Measurements from ENCODE around the gene MARCHF6. TPM values are rescaled to one million over a fixed set of nuclear protein-coding genes. Genes with fewer than 3 reads are reported as not detected.
"Not testable (repeated sequence)": the region's sequence is repeated elsewhere in the genome, so short reads cannot be mapped to it uniquely, and the experiment has no call there.

The MARCHF6 gene
- total RNA-seq, 1 donor from 2014 or later, result 190 TPM

GRCh38 chr5:10307206-10308148 lies 46.0 kb upstream of the MARCHF6 start, which contains the start of gene CMBL:
Gene CMBL, minus strand, starts transcription at chr5:10307902. Its CDS starts 17,140 bp downstream, at chr5:10290762.
- Mint-ChIP-seq H3K27me3 (ENCODE audit: unreplicated experiment) (no peaks in the 10 kb centered on the region), H3K4me3 (ENCODE audit: unreplicated experiment) (peak within 1 kb of the TSS; percentile 80), H3K9me3 (ENCODE audit: unreplicated experiment) (no peaks in the 10 kb centered on the region), H3K36me3 (ENCODE audit: unreplicated experiment) (peaks cover 6% of the 10 kb centered on the region), H3K4me1 (ENCODE audit: unreplicated experiment) (peaks cover 61% of the 10 kb centered on the region), H3K27ac (ENCODE audit: unreplicated experiment) (peak within 1 kb of the TSS; percentile 76)
- DNase-seq (ENCODE audit: extremely low spot score, unreplicated experiment), result no peak
- TF ChIP-seq CTCF (IDR thresholded peaks at IDR 0.05), result no peak

- H3K36me3 Mint-ChIP-seq (ENCODE audit: unreplicated experiment), result peaks cover 1% of the 10 kb centered on the region
- H3K4me1 Mint-ChIP-seq (ENCODE audit: unreplicated experiment), result peaks cover 53% of the 10 kb centered on the region
- DNase-seq (ENCODE audit: extremely low spot score, unreplicated experiment), result no peak
- H3K27me3 Mint-ChIP-seq (ENCODE audit: unreplicated experiment), result no peaks in the 10 kb centered on the region
- TF ChIP-seq CTCF (IDR thresholded peaks at IDR 0.05), result no peak
- H3K27ac Mint-ChIP-seq (ENCODE audit: unreplicated experiment), result no peak overlapping the region
- no peaks in the 10 kb centered on the region for H3K9me3 Mint-ChIP-seq (ENCODE audit: unreplicated experiment)
- peak overlapping the region; percentile 35 for H3K4me3 Mint-ChIP-seq (ENCODE audit: unreplicated experiment)
Measured at GRCh38 chr5:10308844-10309243, 44.7 kb upstream of the MARCHF6 start.

DNA sequence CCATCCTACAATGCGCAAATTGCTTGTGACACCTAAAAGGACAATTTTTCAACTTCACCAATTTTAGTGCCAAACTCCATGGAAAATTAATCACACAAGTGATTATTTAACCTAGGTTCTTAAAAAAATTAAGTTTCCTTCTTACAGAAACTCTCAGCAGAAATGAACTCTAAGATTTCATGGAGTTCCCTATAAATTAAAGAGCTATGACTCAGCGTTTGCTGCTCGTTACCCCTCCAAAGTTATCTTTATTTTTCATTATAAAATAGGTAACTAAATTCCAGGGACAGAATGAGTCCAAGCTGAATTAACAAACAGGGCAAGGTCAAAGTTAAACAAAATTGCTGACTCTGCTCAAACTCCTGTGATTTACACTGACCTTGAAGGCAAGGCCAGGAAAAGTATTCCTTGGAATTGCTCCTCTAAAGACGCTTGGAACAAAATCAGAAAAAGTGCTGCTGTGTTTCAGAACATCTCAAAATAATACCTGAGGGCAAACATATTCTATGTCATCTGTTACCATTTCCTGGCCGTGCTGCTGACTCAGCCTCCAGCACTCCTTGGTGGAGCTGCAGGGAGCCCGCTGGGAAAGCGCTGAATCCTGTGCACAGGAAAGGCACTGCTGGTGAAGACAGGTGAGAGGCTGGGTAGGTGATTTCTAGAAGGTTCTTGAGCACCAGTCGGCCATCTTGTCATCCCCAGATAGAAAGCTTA lies 43.3 kb upstream of the MARCHF6 start:
- H3K36me3 Mint-ChIP-seq (ENCODE audit: unreplicated experiment), result peaks cover 1% of the 10 kb centered on the region
- no peaks in the 10 kb centered on the region for H3K9me3 Mint-ChIP-seq (ENCODE audit: unreplicated experiment)
- peak overlapping the region; percentile 87 for H3K27ac Mint-ChIP-seq (ENCODE audit: unreplicated experiment)
- no peak overlapping the region for H3K4me3 Mint-ChIP-seq (ENCODE audit: unreplicated experiment)
- H3K27me3 Mint-ChIP-seq (ENCODE audit: unreplicated experiment), result no peaks in the 10 kb centered on the region
- TF ChIP-seq CTCF (IDR thresholded peaks at IDR 0.05), result no peak
- DNase-seq (ENCODE audit: extremely low spot score, unreplicated experiment), result no peak
- H3K4me1 Mint-ChIP-seq (ENCODE audit: unreplicated experiment), result peaks cover 51% of the 10 kb centered on the region

DNA sequence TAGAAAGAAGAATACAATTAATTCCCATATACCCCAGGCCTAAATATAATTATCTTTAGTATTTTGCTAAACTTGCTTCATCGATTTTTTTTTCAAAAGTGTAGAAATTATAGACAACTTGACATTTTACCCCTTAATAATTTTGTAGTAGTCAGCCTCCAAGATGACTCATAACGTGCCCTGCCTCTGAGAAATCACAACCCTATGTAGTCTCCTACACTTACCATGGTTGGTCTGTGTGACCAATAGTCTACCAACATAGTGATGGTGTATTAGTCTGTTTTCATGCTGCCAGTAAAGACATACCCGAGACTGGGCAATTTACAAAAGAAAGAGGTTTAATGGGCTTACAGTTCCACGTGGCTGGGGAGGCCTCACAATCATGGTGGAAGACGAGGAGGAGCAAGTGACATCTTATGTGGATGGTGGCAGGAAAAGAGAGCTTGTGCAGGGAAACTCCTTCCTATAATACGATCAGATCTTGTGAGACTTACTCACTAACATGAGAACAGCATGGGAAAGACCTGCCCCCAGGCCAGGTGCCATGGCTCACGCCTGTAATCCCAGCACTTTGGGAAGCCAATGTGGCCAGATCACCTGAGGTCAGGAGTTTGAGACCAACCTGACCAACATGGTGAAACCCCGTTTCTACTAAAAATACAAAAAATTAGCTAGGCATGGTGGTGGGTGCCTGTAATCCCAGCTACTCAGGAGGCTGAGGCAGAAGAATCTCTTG lies 42.5 kb upstream of the MARCHF6 start:
- not testable (repeated sequence) for H3K9me3 Mint-ChIP-seq (ENCODE audit: unreplicated experiment); H3K36me3 Mint-ChIP-seq (ENCODE audit: unreplicated experiment); H3K4me3 Mint-ChIP-seq (ENCODE audit: unreplicated experiment); DNase-seq (ENCODE audit: extremely low spot score, unreplicated experiment); H3K27me3 Mint-ChIP-seq (ENCODE audit: unreplicated experiment)
- peak overlapping the region; percentile 87 for H3K27ac Mint-ChIP-seq (ENCODE audit: unreplicated experiment)
- H3K4me1 Mint-ChIP-seq (ENCODE audit: unreplicated experiment), result peaks cover 50% of the 10 kb centered on the region

DNA sequence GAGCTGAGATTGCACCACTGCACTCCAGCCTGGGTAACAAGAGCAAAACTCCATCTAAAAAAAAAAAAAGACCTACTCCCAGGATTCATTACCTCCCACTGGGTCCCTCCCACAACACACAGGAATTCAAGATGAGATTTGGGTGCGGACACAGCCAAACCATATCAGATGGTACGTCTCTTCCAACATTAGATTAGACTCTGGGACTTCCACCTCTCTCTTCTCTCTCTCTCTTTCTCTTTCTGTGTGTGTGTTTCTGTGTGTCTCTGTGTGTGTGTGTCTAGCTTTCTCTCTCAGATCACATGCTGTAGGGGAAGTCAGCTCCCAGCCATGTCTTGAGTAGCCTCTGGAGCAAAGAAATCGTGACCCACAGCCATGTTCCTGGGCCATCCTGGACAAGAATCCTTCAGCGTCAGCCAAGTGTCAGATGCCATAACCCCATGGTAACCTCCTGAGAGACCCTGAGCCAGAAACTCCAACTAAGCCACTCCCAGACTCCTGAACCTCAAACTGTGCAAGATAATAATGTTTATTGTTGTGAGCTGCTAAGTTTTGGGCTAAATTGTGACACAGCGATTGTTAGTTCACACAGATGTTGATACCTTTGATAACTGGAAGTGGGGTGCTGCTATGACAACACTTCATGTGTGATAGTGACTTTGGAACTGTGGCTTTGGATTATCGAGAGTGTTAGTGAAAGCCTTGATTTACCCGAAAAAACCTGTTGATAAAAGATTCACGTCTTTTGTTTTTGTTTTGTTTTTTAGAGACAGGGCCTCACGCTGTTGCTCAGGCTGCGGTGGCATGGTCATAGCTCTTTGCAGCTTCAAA lies 41.7 kb upstream of the MARCHF6 start:
- Mint-ChIP-seq H3K4me1 (ENCODE audit: unreplicated experiment) (peaks cover 42% of the 10 kb centered on the region), H3K36me3 (ENCODE audit: unreplicated experiment) (peaks cover 1% of the 10 kb centered on the region), H3K27me3 (ENCODE audit: unreplicated experiment) (no peaks in the 10 kb centered on the region), H3K9me3 (ENCODE audit: unreplicated experiment) (no peaks in the 10 kb centered on the region), H3K27ac (ENCODE audit: unreplicated experiment) (no peak overlapping the region), H3K4me3 (ENCODE audit: unreplicated experiment) (no peak overlapping the region)
- no peak for DNase-seq (ENCODE audit: extremely low spot score, unreplicated experiment)
- no peak for TF ChIP-seq CTCF (IDR thresholded peaks at IDR 0.05)

All from osteocyte (in vitro differentiated cells).